ENCODE measurements around the gene ENGASE. TPM values are rescaled to one million over a fixed set of nuclear protein-coding genes. Genes with fewer than 3 reads are reported as not detected.

ENGASE gene
- total RNA-seq, 1 donor from 2014 or later: 10.5 TPM

GRCh38 chr17:79115487-79115886 is 40.9 kb downstream of the ENGASE start:
- H3K4me3 ChIP-seq (ENCODE audit: low read depth, low read length): no peak overlapping the region
- peaks cover 21% of the 10 kb centered on the region for H3K27me3 ChIP-seq (ENCODE audit: control insufficient read depth, insufficient read depth, low read length)
- FAIRE-seq: no peak
- DNase-seq (ENCODE audit: low read depth): no peak
- no peaks in the 10 kb centered on the region for H3K36me3 ChIP-seq (ENCODE audit: control insufficient read depth, insufficient read depth, low read length)
- no peak for TF ChIP-seq CTCF (IDR thresholded peaks at IDR 0.05; ENCODE audit: insufficient read depth, low read length, severe bottlenecking)

- DNase-seq (ENCODE audit: low read depth) (no peak), FAIRE-seq (no peak)
- no peak for TF ChIP-seq CTCF (IDR thresholded peaks at IDR 0.05; ENCODE audit: insufficient read depth, low read length, severe bottlenecking)
- Histone ChIP-seq H3K36me3 (ENCODE audit: control insufficient read depth, insufficient read depth, low read length) (no peaks in the 10 kb centered on the region), H3K4me3 (ENCODE audit: low read depth, low read length) (no peak overlapping the region), H3K27me3 (ENCODE audit: control insufficient read depth, insufficient read depth, low read length) (peaks cover 21% of the 10 kb centered on the region)
These were observed 42.1 kb downstream of the ENGASE start for GRCh38 chr17:79116575-79117368.

GRCh38 chr17:79117905-79118487 is 43.4 kb downstream of the ENGASE start:
- DNase-seq (ENCODE audit: low read depth) (no peak), FAIRE-seq (no peak)
- Histone ChIP-seq H3K36me3 (ENCODE audit: control insufficient read depth, insufficient read depth, low read length) (no peaks in the 10 kb centered on the region), H3K27me3 (ENCODE audit: control insufficient read depth, insufficient read depth, low read length) (peaks cover 21% of the 10 kb centered on the region), H3K4me3 (ENCODE audit: low read depth, low read length) (no peak overlapping the region)
- TF ChIP-seq CTCF (IDR thresholded peaks at IDR 0.05; ENCODE audit: insufficient read depth, low read length, severe bottlenecking): no peak

- no peak for FAIRE-seq
- Histone ChIP-seq H3K36me3 (ENCODE audit: control insufficient read depth, insufficient read depth, low read length) (no peaks in the 10 kb centered on the region), H3K4me3 (ENCODE audit: low read depth, low read length) (no peak overlapping the region), H3K27me3 (ENCODE audit: control insufficient read depth, insufficient read depth, low read length) (peaks cover 13% of the 10 kb centered on the region)
- no peak for TF ChIP-seq CTCF (IDR thresholded peaks at IDR 0.05; ENCODE audit: insufficient read depth, low read length, severe bottlenecking)
- no peak for DNase-seq (ENCODE audit: low read depth)
These were observed 44.3 kb downstream of the ENGASE start for GRCh38 chr17:79118924-79119323.

GRCh38 chr17:79120259-79120658 is 45.6 kb downstream of the ENGASE start:
- TF ChIP-seq CTCF (IDR thresholded peaks at IDR 0.05; ENCODE audit: insufficient read depth, low read length, severe bottlenecking): no peak
- no peak for FAIRE-seq
- DNase-seq (ENCODE audit: low read depth): no peak
- H3K27me3 ChIP-seq (ENCODE audit: control insufficient read depth, insufficient read depth, low read length): peaks cover 4% of the 10 kb centered on the region
- H3K36me3 ChIP-seq (ENCODE audit: control insufficient read depth, insufficient read depth, low read length): no peaks in the 10 kb centered on the region
- no peak overlapping the region for H3K4me3 ChIP-seq (ENCODE audit: low read depth, low read length)

All from bronchial epithelial cell (primary cell).